T follicular helper cell (primary cell): ENCODE results near the gene SORL1-AS1.
A peak's percentile ranks its signal among the peaks of the same experiment; 100 is the strongest.
"Not testable (repeated sequence)": the region's sequence is repeated elsewhere in the genome, so short reads cannot be mapped to it uniquely, and the experiment has no call there.

Source experiments
- DNase-seq: peaks from one replicate; pipeline ENCODE4 v3.0.0-alpha.2; 2020; ENCODE audit warnings: low read depth

The SORL1-AS1 gene

GRCh38 chr11:121427400-121427744, 25.4 kb downstream of the SORL1-AS1 start:
- no peak for DNase-seq

DNA sequence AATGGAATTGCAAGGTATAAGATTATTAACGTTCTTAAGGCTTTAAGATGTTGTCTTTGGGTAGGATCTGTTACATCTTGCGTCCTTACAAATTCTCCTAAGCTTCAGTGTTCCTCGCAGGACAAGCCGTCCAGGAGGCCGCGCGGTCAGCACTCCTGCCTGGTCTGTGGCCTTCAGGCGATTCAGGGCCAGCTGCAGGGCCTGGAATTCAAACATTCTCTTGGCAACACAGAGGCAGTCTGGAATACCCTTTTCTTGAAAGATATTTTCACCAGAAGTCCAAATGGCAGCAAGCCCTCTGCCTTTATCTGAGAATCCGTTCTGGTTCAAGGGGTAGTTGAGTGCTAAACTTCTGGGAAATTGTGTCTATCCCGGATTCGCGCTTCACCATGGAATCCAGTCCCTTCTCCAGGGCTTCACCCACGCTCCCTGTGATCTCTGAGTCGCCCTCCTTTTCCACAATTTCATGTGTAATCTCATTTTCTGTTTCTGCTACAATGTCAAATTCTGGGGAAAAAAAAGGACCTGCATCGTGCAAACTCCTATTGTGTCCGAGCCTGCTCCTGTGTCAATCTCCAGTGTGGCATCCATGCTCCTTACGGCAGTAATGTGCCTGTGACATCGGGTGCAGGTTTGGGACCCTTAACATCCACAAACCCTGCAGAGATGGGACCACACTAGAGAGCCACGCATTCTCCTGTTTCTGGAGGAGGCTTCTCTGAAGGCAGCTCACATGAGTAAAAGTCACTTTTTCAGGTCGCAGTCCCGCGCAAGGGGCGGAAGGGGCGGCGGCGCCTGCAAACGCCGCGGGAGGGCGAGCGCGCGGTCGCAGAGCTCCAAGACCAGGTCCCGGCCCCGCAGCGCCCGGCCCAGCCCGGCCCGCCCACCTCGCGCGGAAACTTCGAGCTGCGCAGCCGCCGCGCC, 26.0 kb downstream of the SORL1-AS1 start:
- DNase-seq, result no peak

DNA sequence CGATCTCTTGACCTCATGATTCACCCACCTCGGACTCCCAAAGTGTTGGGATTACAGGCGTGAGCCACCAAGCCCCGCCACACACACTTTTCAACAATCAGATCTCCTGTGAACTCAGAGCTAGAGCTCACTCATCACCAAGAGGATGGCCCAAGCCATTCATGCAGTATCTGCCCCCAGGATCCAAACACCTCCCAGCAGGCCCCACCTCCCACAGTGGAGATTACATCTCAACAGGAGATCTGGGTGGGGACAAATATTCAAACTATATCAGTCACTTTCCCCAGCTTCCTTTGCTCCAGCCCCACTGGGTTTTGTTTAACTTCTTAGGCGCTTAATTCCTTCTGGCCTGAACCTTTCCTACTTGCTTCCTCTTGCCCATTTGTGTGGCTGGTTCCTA, 26.9 kb downstream of the SORL1-AS1 start:
- no peak for DNase-seq

- DNase-seq, result no peak
Observed at GRCh38 chr11:121422675-121423074, 30.1 kb downstream of the SORL1-AS1 start.

DNA sequence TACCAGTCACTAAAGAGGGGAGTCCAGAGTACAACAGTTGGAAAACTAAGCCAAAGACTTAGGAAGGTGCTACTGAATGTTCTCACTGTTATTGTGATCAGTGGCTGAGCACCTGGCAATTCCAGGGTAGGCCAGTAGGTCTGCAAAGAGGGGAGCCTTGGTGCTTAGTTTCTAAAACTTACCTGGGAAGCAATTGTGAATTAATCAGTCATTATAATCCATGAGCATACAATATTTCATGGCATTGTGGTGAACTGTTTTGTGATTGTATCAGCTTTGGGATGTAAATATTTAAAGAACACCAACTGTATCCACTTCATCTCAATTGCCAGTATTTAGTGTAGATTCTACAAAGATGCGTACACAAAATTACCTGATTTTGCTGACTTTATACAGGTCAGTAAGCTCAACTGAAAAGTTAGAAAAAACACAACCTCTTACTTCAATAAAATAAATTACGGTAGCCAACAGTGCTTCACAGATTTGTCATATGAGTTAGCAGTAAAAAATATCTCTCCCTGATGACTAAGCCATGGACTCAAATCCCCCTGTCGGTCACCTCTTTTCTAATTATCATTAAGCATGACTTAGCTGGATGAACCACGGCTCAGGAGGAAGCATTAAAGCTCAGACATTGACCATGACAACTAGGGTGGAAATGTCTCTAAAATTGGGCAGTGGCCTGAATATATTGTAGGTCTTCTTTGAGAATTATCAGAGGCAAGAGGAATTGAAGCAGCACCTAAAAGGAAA, 31.4 kb downstream of the SORL1-AS1 start:
- no peak for DNase-seq

DNA sequence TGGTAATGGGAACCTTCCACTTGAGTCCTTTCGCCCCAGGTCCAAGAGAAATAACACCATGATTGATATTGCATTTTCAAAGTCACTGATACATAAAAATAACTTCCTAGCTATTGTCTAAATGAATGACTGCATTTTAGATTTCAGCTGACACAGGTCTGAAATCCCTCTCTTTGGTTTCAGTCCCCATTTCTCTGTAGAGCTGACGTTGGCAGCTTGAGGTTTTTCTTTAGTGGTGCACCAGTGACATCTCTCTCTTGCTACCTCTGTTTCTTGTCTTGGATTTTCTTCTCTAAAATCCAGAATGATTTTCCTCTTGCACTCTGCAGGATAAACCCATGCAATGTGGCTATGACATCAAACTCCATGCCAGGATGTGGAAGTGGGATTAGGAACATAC, 32.4 kb downstream of the SORL1-AS1 start:
- DNase-seq, result no peak

DNA sequence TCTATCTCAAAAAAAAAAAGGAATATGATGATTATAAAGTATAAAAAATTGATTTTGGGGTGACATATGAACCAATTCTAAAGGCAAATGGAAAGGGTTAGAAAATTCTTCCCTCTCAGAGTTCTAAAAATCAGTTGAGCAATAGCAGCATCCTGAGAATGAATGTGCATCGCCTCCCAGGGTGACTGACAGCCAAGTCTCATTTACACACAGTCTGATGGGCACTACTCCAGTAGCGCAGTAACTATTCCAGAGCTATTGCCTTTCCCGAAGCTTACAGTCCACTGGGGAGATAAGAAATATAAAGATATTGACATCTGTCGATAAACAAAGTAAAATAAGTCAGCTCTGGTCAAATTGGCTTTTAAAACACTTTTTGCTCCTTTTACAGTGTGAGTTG, 32.9 kb downstream of the SORL1-AS1 start:
- DNase-seq, result no peak

DNA sequence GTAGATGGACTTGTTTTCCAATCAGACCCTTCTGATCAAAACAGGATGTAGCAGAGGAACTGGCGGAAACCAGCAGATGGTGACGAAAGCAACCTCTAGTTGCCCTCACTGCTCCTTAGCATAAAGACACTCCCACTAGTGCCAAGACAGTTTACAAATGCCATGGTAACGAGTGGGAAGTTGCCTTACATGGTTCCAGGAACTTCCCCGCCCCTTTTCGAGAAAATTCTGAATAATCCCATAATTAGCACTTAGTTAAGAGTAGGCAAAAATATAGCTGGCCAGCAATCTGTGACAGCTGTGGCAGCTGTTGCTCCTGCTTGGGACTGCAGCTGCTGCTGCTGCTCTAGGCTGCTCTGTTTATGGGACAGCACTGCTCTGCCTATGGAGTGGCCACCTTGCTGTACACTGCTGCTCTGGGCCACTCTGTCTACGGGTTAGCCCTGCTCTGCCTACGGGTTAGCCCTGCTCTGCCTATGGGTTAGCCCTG, 34.1 kb downstream of the SORL1-AS1 start:
- peak; percentile 44 for DNase-seq

DNA sequence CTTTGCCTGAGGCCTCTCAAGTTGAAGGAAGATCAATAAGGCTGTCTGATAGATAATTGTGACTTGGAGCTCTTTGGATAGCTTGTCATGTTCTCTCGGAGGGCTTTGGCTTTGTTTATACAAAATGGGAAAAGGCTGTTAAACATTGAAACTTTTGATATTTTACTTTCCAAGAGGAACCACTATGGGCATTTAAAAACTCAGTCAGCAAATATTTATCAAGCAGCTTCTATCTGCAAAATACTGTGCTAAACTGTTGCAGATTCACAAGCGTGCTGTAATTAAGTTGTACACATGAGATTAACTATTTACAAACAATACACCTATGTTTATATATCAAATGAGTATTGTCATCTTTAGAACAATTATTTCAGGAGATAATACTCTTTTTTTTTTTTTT, 35.2 kb downstream of the SORL1-AS1 start:
- DNase-seq, result no peak

- DNase-seq, result peak; percentile 17
Observed at GRCh38 chr11:121417055-121417551, 35.7 kb downstream of the SORL1-AS1 start.

GRCh38 chr11:121415856-121416255, 36.9 kb downstream of the SORL1-AS1 start:
- no peak for DNase-seq

- no peak for DNase-seq
Observed at GRCh38 chr11:121414141-121414913, 38.4 kb downstream of the SORL1-AS1 start.

- no peak for DNase-seq
Observed at GRCh38 chr11:121412711-121413415, 39.9 kb downstream of the SORL1-AS1 start.

- DNase-seq, result no peak
Observed at GRCh38 chr11:121412000-121412587, 40.7 kb downstream of the SORL1-AS1 start.

- not testable (repeated sequence) for DNase-seq
Observed at GRCh38 chr11:121411330-121411729, 41.4 kb downstream of the SORL1-AS1 start.

DNA sequence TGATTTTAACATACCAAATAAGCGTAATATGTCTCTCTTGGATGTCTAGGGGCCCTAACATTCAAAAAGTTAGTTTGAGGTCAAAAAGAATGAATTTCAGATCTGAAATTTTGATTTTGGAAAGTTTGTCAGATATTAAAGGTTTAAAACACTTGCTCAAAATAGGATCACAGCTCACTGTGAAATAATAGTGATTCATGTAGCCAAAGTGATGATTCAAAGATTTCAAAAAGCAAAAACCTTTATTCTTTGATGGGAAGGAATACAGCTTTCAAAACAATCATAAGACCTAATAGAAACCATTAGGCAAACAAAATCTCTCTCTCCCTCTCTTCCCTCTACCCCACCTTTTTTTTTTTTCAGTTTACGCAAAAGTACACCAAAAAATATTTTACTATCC, 42.7 kb downstream of the SORL1-AS1 start:
- DNase-seq, result not testable (repeated sequence)

DNA sequence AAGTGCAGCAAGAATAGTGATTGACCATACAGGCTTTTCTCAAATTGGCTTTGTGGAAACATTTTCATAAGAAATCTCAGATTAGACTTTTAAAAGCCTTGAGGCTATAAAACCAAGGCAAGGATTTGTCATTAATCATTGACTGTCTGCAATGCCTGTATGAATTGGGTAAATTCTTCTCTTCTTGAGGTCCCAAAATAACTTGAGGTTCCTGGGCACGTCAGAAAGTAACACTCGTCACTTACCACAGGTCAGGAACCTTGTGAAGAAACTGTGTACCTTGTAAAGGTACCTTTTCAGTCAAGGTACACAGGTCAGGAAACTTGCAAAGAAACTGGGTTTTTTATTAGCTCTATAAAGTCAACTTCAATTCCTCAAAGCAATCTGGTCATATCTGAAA, 43.9 kb downstream of the SORL1-AS1 start:
- no peak for DNase-seq

GRCh38 chr11:121406291-121406690, 46.5 kb downstream of the SORL1-AS1 start:
- DNase-seq, result no peak

- no peak for DNase-seq
Observed at GRCh38 chr11:121405646-121406045, 47.1 kb downstream of the SORL1-AS1 start.

DNA sequence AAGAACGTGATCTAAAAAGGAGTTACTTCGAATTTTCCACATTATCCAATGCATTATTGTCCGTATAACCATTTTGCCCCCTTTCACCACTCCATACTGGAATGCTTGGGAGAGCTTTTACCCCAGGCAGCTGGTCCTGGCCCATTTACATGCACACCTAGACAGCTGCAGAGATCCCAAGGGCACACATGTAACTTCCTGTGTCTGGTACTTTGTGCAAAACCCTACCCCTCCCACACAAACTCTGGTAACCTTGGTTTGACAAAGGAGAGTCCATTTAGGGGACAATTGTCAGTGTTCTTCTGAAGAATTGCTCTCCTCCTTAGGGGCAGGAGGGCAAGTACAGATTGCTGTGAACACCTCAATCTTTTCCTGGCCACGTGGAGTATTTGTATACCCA, 58.0 kb downstream of the SORL1-AS1 start:
- no peak for DNase-seq

- no peak for DNase-seq
Observed at GRCh38 chr11:121393855-121394254, 58.9 kb downstream of the SORL1-AS1 start.
